ENCODE measurements around the gene LRPPRC. TPM values are rescaled to one million over a fixed set of nuclear protein-coding genes. Genes with fewer than 3 reads are reported as not detected.

LRPPRC gene
- total and polyA plus RNA-seq, 4 donors = 71.6 to 132 (median 92.5) TPM

GRCh38 chr2:43882312-43882711, 113.5 kb downstream of the LRPPRC start:
- Histone ChIP-seq H3K9me3 (ENCODE audit: control insufficient read depth, insufficient read depth, low read length) (no peaks in the 10 kb centered on the region), H3K27me3 (ENCODE audit: control insufficient read depth, insufficient read depth, low read length) (no peaks in the 10 kb centered on the region), H3K27ac (ENCODE audit: low read depth, low read length) (no peak overlapping the region), H3K4me3 (ENCODE audit: low read depth, low read length) (no peak overlapping the region), H3K36me3 (ENCODE audit: control insufficient read depth, insufficient read depth, low read length) (peaks cover 10% of the 10 kb centered on the region), H3K4me1 (ENCODE audit: control insufficient read depth, insufficient read depth, low read length) (no peaks in the 10 kb centered on the region)
- DNase-seq (ENCODE audit: low read depth in 4 of 6, low spot score in 6 of 6) = no peak
- no CpG with 5 or more reads among the region's 4 CpGs for WGBS (ENCODE audit: insufficient coverage)

- Histone ChIP-seq H3K9me3 (ENCODE audit: control insufficient read depth, insufficient read depth, low read length) (no peaks in the 10 kb centered on the region), H3K27me3 (ENCODE audit: control insufficient read depth, insufficient read depth, low read length) (no peaks in the 10 kb centered on the region), H3K4me1 (ENCODE audit: control insufficient read depth, insufficient read depth, low read length) (no peaks in the 10 kb centered on the region), H3K27ac (ENCODE audit: low read depth, low read length) (no peak overlapping the region), H3K36me3 (ENCODE audit: control insufficient read depth, insufficient read depth, low read length) (peaks cover 2% of the 10 kb centered on the region), H3K4me3 (ENCODE audit: low read depth, low read length) (no peak overlapping the region)
- no peak for DNase-seq (ENCODE audit: low read depth in 4 of 6, low spot score in 6 of 6)
- WGBS (ENCODE audit: insufficient coverage) = 90% methylated on average over 3 of the region's 5 CpGs
Observed at GRCh38 chr2:43880952-43881351, 114.8 kb downstream of the LRPPRC start.

GRCh38 chr2:43880471-43880870, 115.3 kb downstream of the LRPPRC start:
- 100% methylated on average over 1 of the region's 9 CpGs for WGBS (ENCODE audit: insufficient coverage)
- Histone ChIP-seq H3K4me3 (ENCODE audit: low read depth, low read length) (no peak overlapping the region), H3K9me3 (ENCODE audit: control insufficient read depth, insufficient read depth, low read length) (no peaks in the 10 kb centered on the region), H3K4me1 (ENCODE audit: control insufficient read depth, insufficient read depth, low read length) (no peaks in the 10 kb centered on the region), H3K27me3 (ENCODE audit: control insufficient read depth, insufficient read depth, low read length) (no peaks in the 10 kb centered on the region), H3K36me3 (ENCODE audit: control insufficient read depth, insufficient read depth, low read length) (no peaks in the 10 kb centered on the region), H3K27ac (ENCODE audit: low read depth, low read length) (no peak overlapping the region)
- DNase-seq (ENCODE audit: low read depth in 4 of 6, low spot score in 6 of 6) = no peak

GRCh38 chr2:43879261-43879660, 116.5 kb downstream of the LRPPRC start:
- no peaks in the 10 kb centered on the region for H3K27me3 ChIP-seq (ENCODE audit: control insufficient read depth, insufficient read depth, low read length)
- no peak for DNase-seq (ENCODE audit: low read depth in 4 of 6, low spot score in 6 of 6)
- H3K4me3 ChIP-seq (ENCODE audit: low read depth, low read length) = no peak overlapping the region
- no peaks in the 10 kb centered on the region for H3K9me3 ChIP-seq (ENCODE audit: control insufficient read depth, insufficient read depth, low read length)
- no peak overlapping the region for H3K27ac ChIP-seq (ENCODE audit: low read depth, low read length)
- no peaks in the 10 kb centered on the region for H3K4me1 ChIP-seq (ENCODE audit: control insufficient read depth, insufficient read depth, low read length)
- no peaks in the 10 kb centered on the region for H3K36me3 ChIP-seq (ENCODE audit: control insufficient read depth, insufficient read depth, low read length)
- WGBS (ENCODE audit: insufficient coverage) = 74% methylated on average over 4 of the region's 5 CpGs

- no peaks in the 10 kb centered on the region for H3K27me3 ChIP-seq (ENCODE audit: control insufficient read depth, insufficient read depth, low read length)
- H3K4me1 ChIP-seq (ENCODE audit: control insufficient read depth, insufficient read depth, low read length) = no peaks in the 10 kb centered on the region
- H3K4me3 ChIP-seq (ENCODE audit: low read depth, low read length) = no peak overlapping the region
- H3K36me3 ChIP-seq (ENCODE audit: control insufficient read depth, insufficient read depth, low read length) = no peaks in the 10 kb centered on the region
- H3K27ac ChIP-seq (ENCODE audit: low read depth, low read length) = no peak overlapping the region
- DNase-seq (ENCODE audit: low read depth in 4 of 6, low spot score in 6 of 6) = peak in 5 of 6 donors; percentile 23 to 83 (median 38)
- WGBS (ENCODE audit: insufficient coverage) = 45% methylated on average over 13 of the region's 16 CpGs
- no peaks in the 10 kb centered on the region for H3K9me3 ChIP-seq (ENCODE audit: control insufficient read depth, insufficient read depth, low read length)
Observed at GRCh38 chr2:43877782-43878464, 117.9 kb downstream of the LRPPRC start.

- Histone ChIP-seq H3K4me3 (ENCODE audit: low read depth, low read length) (no peak overlapping the region), H3K27me3 (ENCODE audit: control insufficient read depth, insufficient read depth, low read length) (no peaks in the 10 kb centered on the region), H3K27ac (ENCODE audit: low read depth, low read length) (no peak overlapping the region), H3K9me3 (ENCODE audit: control insufficient read depth, insufficient read depth, low read length) (no peaks in the 10 kb centered on the region), H3K4me1 (ENCODE audit: control insufficient read depth, insufficient read depth, low read length) (no peaks in the 10 kb centered on the region), H3K36me3 (ENCODE audit: control insufficient read depth, insufficient read depth, low read length) (no peaks in the 10 kb centered on the region)
- WGBS (ENCODE audit: insufficient coverage) = 89% methylated on average over 10 of the region's 11 CpGs
- DNase-seq (ENCODE audit: low read depth in 4 of 6, low spot score in 6 of 6) = no peak
Observed at GRCh38 chr2:43874776-43875451, 120.9 kb downstream of the LRPPRC start.

GRCh38 chr2:43872151-43872550, 123.6 kb downstream of the LRPPRC start:
- WGBS (ENCODE audit: insufficient coverage) = 81% methylated on average over 4 of the region's 12 CpGs
- no peak for DNase-seq (ENCODE audit: low read depth in 4 of 6, low spot score in 6 of 6)
- no peaks in the 10 kb centered on the region for H3K9me3 ChIP-seq (ENCODE audit: control insufficient read depth, insufficient read depth, low read length)

GRCh38 chr2:43855292-43855691, 140.5 kb downstream of the LRPPRC start:
- no peaks in the 10 kb centered on the region for H3K4me1 ChIP-seq (ENCODE audit: control insufficient read depth, insufficient read depth, low read length)
- no peaks in the 10 kb centered on the region for H3K9me3 ChIP-seq (ENCODE audit: control insufficient read depth, insufficient read depth, low read length)
- no peak for DNase-seq (ENCODE audit: low read depth in 4 of 6, low spot score in 6 of 6)
- no peak overlapping the region for H3K4me3 ChIP-seq (ENCODE audit: low read depth, low read length)
- peaks cover 6% of the 10 kb centered on the region for H3K27me3 ChIP-seq (ENCODE audit: control insufficient read depth, insufficient read depth, low read length)
- no peak overlapping the region for H3K27ac ChIP-seq (ENCODE audit: low read depth, low read length)
- 100% methylated on average over 2 of the region's 2 CpGs for WGBS (ENCODE audit: insufficient coverage)
- no peaks in the 10 kb centered on the region for H3K36me3 ChIP-seq (ENCODE audit: control insufficient read depth, insufficient read depth, low read length)

More at GRCh38 chr2:43872151-43872550, 123.6 kb downstream of the LRPPRC start:
- Histone ChIP-seq H3K4me1 (ENCODE audit: control insufficient read depth, insufficient read depth, low read length) (no peaks in the 10 kb centered on the region), H3K27ac (ENCODE audit: low read depth, low read length) (no peak overlapping the region), H3K36me3 (ENCODE audit: control insufficient read depth, insufficient read depth, low read length) (no peaks in the 10 kb centered on the region), H3K4me3 (ENCODE audit: low read depth, low read length) (no peak overlapping the region), H3K27me3 (ENCODE audit: control insufficient read depth, insufficient read depth, low read length) (no peaks in the 10 kb centered on the region)

- no peaks in the 10 kb centered on the region for H3K36me3 ChIP-seq (ENCODE audit: control insufficient read depth, insufficient read depth, low read length)
- WGBS (ENCODE audit: insufficient coverage) = 64% methylated on average over 3 of the region's 3 CpGs
- H3K4me3 ChIP-seq (ENCODE audit: low read depth, low read length) = no peak overlapping the region
- H3K4me1 ChIP-seq (ENCODE audit: control insufficient read depth, insufficient read depth, low read length) = no peaks in the 10 kb centered on the region
- DNase-seq (ENCODE audit: low read depth in 4 of 6, low spot score in 6 of 6) = no peak
- H3K9me3 ChIP-seq (ENCODE audit: control insufficient read depth, insufficient read depth, low read length) = no peaks in the 10 kb centered on the region
- H3K27ac ChIP-seq (ENCODE audit: low read depth, low read length) = no peak overlapping the region
- H3K27me3 ChIP-seq (ENCODE audit: control insufficient read depth, insufficient read depth, low read length) = peaks cover 6% of the 10 kb centered on the region
Observed at GRCh38 chr2:43854671-43855070, 141.1 kb downstream of the LRPPRC start.
